GM12873 (cell line): ENCODE measurements around the gene TBC1D16.

Source experiments
- CTCF ChIP-seq: IDR thresholded peaks from 2 replicates; pipeline ENCODE4 v1.5.1; 2012; ENCODE audit warnings: low read depth, mild to moderate bottlenecking, moderate library complexity, low read length, control low read depth; ENCODE audit not compliant: insufficient read depth; ENCODE audit errors: missing control alignments

TBC1D16 gene

GRCh38 chr17:79929257-79930061 is 106.2 kb downstream of the TBC1D16 start:
- no peak for TF ChIP-seq CTCF

- no peak for TF ChIP-seq CTCF
These were observed 107.0 kb downstream of the TBC1D16 start for GRCh38 chr17:79928502-79929256.

GRCh38 chr17:79927688-79928501 is 107.8 kb downstream of the TBC1D16 start:
- no peak for TF ChIP-seq CTCF

GRCh38 chr17:79927136-79927661 is 108.5 kb downstream of the TBC1D16 start:
- no peak for TF ChIP-seq CTCF

- no peak for TF ChIP-seq CTCF
These were observed 109.0 kb downstream of the TBC1D16 start for GRCh38 chr17:79926605-79927135.

GRCh38 chr17:79926142-79926604 is 109.5 kb downstream of the TBC1D16 start:
- TF ChIP-seq CTCF, result no peak
